ENCODE data around the gene VTCN1.
A peak's percentile ranks its signal among the peaks of the same experiment; 100 is the strongest.
"Not testable (repeated sequence)": the region's sequence is repeated elsewhere in the genome, so short reads cannot be mapped to it uniquely, and the experiment has no call there.

VTCN1 gene

GRCh38 chr1:117166076-117166475 is 44.7 kb downstream of the VTCN1 start:
- peak; percentile 55 for DNase-seq (ENCODE audit: low read depth)

GRCh38 chr1:117164209-117164608 is 46.5 kb downstream of the VTCN1 start:
- DNase-seq (ENCODE audit: low read depth), result no peak

- no peak for DNase-seq (ENCODE audit: low read depth)
Observed at GRCh38 chr1:117162816-117163215, 47.9 kb downstream of the VTCN1 start.

GRCh38 chr1:117161887-117162286 is 48.8 kb downstream of the VTCN1 start:
- no peak for DNase-seq (ENCODE audit: low read depth)

GRCh38 chr1:117151305-117151704 is 59.4 kb downstream of the VTCN1 start:
- DNase-seq (ENCODE audit: low read depth), result not testable (repeated sequence)

GRCh38 chr1:117150316-117150715 is 60.4 kb downstream of the VTCN1 start:
- no peak for DNase-seq (ENCODE audit: low read depth)

GRCh38 chr1:117147856-117148588 is 62.7 kb downstream of the VTCN1 start:
- no peak for DNase-seq (ENCODE audit: low read depth)

- no peak for DNase-seq (ENCODE audit: low read depth)
Observed at GRCh38 chr1:117147341-117147831, 63.3 kb downstream of the VTCN1 start.

- peak; percentile 84 for DNase-seq (ENCODE audit: low read depth)
Observed at GRCh38 chr1:117146575-117147340, 64.0 kb downstream of the VTCN1 start.

- DNase-seq (ENCODE audit: low read depth), result no peak
Observed at GRCh38 chr1:117146072-117146471, 64.7 kb downstream of the VTCN1 start.

- DNase-seq (ENCODE audit: low read depth), result no peak
Observed at GRCh38 chr1:117143871-117144270, 66.9 kb downstream of the VTCN1 start.

GRCh38 chr1:117143172-117143571 is 67.6 kb downstream of the VTCN1 start:
- DNase-seq (ENCODE audit: low read depth), result no peak

- peak; percentile 44 for DNase-seq (ENCODE audit: low read depth)
Observed at GRCh38 chr1:117142200-117142599, 68.5 kb downstream of the VTCN1 start.

- DNase-seq (ENCODE audit: low read depth), result no peak
Observed at GRCh38 chr1:117138561-117138960, 72.2 kb downstream of the VTCN1 start.

GRCh38 chr1:117138106-117138505 is 72.6 kb downstream of the VTCN1 start:
- no peak for DNase-seq (ENCODE audit: low read depth)

GRCh38 chr1:117137281-117137855 is 73.4 kb downstream of the VTCN1 start:
- no peak for DNase-seq (ENCODE audit: low read depth)

- no peak for DNase-seq (ENCODE audit: low read depth)
Observed at GRCh38 chr1:117136749-117137148, 74.0 kb downstream of the VTCN1 start.

GRCh38 chr1:117135329-117135728 is 75.4 kb downstream of the VTCN1 start:
- no peak for DNase-seq (ENCODE audit: low read depth)

- no peak for DNase-seq (ENCODE audit: low read depth)
Observed at GRCh38 chr1:117130526-117130925, 80.2 kb downstream of the VTCN1 start.

- DNase-seq (ENCODE audit: low read depth), result no peak
Observed at GRCh38 chr1:117128323-117129079, 82.2 kb downstream of the VTCN1 start.

GRCh38 chr1:117127795-117128194 is 82.9 kb downstream of the VTCN1 start:
- DNase-seq (ENCODE audit: low read depth), result no peak

GRCh38 chr1:117124661-117125060 is 86.1 kb downstream of the VTCN1 start:
- DNase-seq (ENCODE audit: low read depth), result no peak
